CD8-positive, alpha-beta memory T cell (primary cell): ENCODE measurements around the gene GFOD2. TPM values are rescaled to one million over a fixed set of nuclear protein-coding genes. Genes with fewer than 3 reads are reported as not detected.

ENCODE experiments used
- CTCF ChIA-PET: fragments of 350-600 bp; sonication (Branson Sonifier 250); formaldehyde crosslinking; loops from one replicate; lab custom pipeline; 2021; ENCODE audit warnings: antibody characterized with exemption; lab: Charles Lee
- POLR2A ChIA-PET: fragments of 350-600 bp; sonication (Branson Sonifier 250); formaldehyde crosslinking; loops from one replicate; lab custom pipeline; 2021; ENCODE audit warnings: antibody characterized with exemption; lab: Charles Lee
- DNase-seq, 5 donors: peaks; one replicate each; pipeline versions ENCODE4 v3.0.0 to v3.0.0-alpha.2; 2020 to 2022; ENCODE audit warnings: mixed read lengths in 1 of 5
- H3K27ac ChIP-seq: one replicate; pipeline ENCODE4 v1.7.0; 2013; ENCODE audit warnings: low read depth, mild to moderate bottlenecking, low read length, moderate library complexity
- H3K27me3 ChIP-seq: 2 replicates; pipeline ENCODE4 v1.7.0; 2013; ENCODE audit warnings: low read length, mild to moderate bottlenecking; ENCODE audit not compliant: insufficient read depth, poor library complexity, severe bottlenecking
- H3K36me3 ChIP-seq: 2 replicates; pipeline ENCODE4 v1.7.0; 2013; ENCODE audit warnings: mild to moderate bottlenecking, low read length, moderate library complexity; ENCODE audit not compliant: insufficient read depth
- H3K4me1 ChIP-seq: 2 replicates; pipeline ENCODE4 v1.7.0; 2013; ENCODE audit warnings: mild to moderate bottlenecking, low read length, moderate library complexity; ENCODE audit not compliant: insufficient read depth
- H3K4me3 ChIP-seq: 2 replicates; pipeline ENCODE4 v1.7.0; 2013; ENCODE audit warnings: mild to moderate bottlenecking, low read length
- H3K9me3 ChIP-seq: 2 replicates; pipeline ENCODE4 v1.7.0; 2013; ENCODE audit warnings: mild to moderate bottlenecking, low read length
- H3K27ac Mint-ChIP-seq, 8 donors: one replicate each; pipeline ENCODE4 v1.8.0; 2020 to 2021; ENCODE audit warnings: mixed read lengths in 8 of 8, mild to moderate bottlenecking in 6 of 8, inconsistent platforms in 3 of 8, moderate library complexity in 3 of 8
- H3K27me3 Mint-ChIP-seq, 2 donors: one replicate each; pipeline ENCODE4 v1.8.0; 2020 to 2021; ENCODE audit warnings: mixed read lengths in 2 of 2, mild to moderate bottlenecking in 1 of 2, moderate library complexity in 1 of 2
- H3K36me3 Mint-ChIP-seq, 3 donors: one replicate each; pipeline ENCODE4 v1.8.0; 2020 to 2021; ENCODE audit warnings: mixed read lengths in 3 of 3, inconsistent platforms in 1 of 3, mild to moderate bottlenecking in 1 of 3
- H3K4me1 Mint-ChIP-seq, 3 donors: one replicate each; pipeline ENCODE4 v1.8.0; 2020 to 2021; ENCODE audit warnings: mixed read lengths in 3 of 3, inconsistent platforms in 1 of 3, mild to moderate bottlenecking in 1 of 3
- H3K4me3 Mint-ChIP-seq, 7 donors: one replicate each; pipeline ENCODE4 v1.8.0; 2020 to 2021; ENCODE audit warnings: mixed read lengths in 7 of 7, mild to moderate bottlenecking in 6 of 7, moderate library complexity in 4 of 7, inconsistent platforms in 2 of 7
- H3K9me3 Mint-ChIP-seq, 5 donors: one replicate each; pipeline ENCODE4 v1.8.0; 2020 to 2022; ENCODE audit warnings: mixed read lengths in 5 of 5, mild to moderate bottlenecking in 3 of 5, moderate library complexity in 2 of 5, inconsistent platforms in 1 of 5
- polyA plus RNA-seq: library from polyadenylated mRNA; unstranded; fragments of 300-500 nt; fragmentation: Illumina TruSeq; gene quantifications from one replicate; pipeline ENCODE4 v1.2.3, GENCODE V29; 2021
- total RNA-seq, 2 experiments: library from RNA; stranded (reverse); gene quantifications; one replicate each; pipeline ENCODE4 v1.2.3, GENCODE V29; 2021

The GFOD2 gene
- total and polyA plus RNA-seq, 3 experiments from 2014 or later = 11.2 to 23.7 (median 21.3) TPM

- H3K36me3 ChIP-seq = peaks cover 3% of the 10 kb centered on the region
- no peaks in the 10 kb centered on the region for H3K27me3 Mint-ChIP-seq
- H3K4me1 ChIP-seq = no peaks in the 10 kb centered on the region
- H3K27ac ChIP-seq = no peak overlapping the region
- H3K9me3 Mint-ChIP-seq = no peaks in the 10 kb centered on the region
- H3K4me3 ChIP-seq = no peak overlapping the region
- no peaks in the 10 kb centered on the region for H3K9me3 ChIP-seq
- ChIA-PET POLR2A (no interaction called here), CTCF (no interaction called here)
- H3K4me3 Mint-ChIP-seq = no peak overlapping the region
- no peak for DNase-seq
- peak overlapping the region in 2 of 8 donors; percentile 1 to 83 for H3K27ac Mint-ChIP-seq
- peaks cover 0 to 4% (median 2%) of the 10 kb centered on the region in 3 donors for H3K4me1 Mint-ChIP-seq
- no peaks in the 10 kb centered on the region for H3K27me3 ChIP-seq
- peaks cover 0 to 31% (median 8%) of the 10 kb centered on the region in 3 donors for H3K36me3 Mint-ChIP-seq
Observed at GRCh38 chr16:67748834-67749233, 29.7 kb upstream of the GFOD2 start.

DNA sequence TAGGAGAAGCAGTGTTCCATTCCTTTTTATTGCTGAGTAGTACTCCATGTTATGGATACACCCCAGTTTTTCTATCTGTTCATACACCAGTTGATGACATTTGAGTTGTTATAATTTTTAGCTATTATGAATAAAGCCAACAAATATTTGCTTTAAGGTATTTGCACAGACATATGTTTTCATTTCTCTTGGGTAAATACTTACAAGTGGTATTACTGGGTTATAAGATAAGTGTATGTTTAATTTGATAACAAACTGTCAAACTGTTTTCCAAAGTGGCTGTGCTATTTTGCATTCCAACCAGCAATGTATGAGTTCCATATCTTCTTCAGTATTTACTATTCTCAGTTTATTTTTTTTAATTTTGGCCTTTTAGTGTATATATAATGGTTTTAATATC, 27.7 kb upstream of the GFOD2 start:
- Histone ChIP-seq H3K27ac (no peak overlapping the region), H3K4me3 (no peak overlapping the region), H3K9me3 (no peaks in the 10 kb centered on the region), H3K4me1 (no peaks in the 10 kb centered on the region), H3K36me3 (peaks cover 16% of the 10 kb centered on the region), H3K27me3 (no peaks in the 10 kb centered on the region)
- Mint-ChIP-seq H3K27me3 (no peaks in the 10 kb centered on the region), H3K9me3 (no peaks in the 10 kb centered on the region), H3K36me3 (peaks cover 0 to 40% (median 10%) of the 10 kb centered on the region in 3 donors), H3K4me1 (peaks cover 0 to 4% (median 0%) of the 10 kb centered on the region in 3 donors), H3K27ac (no peak overlapping the region), H3K4me3 (no peak overlapping the region)
- no peak for DNase-seq
- ChIA-PET CTCF (no interaction called here), POLR2A (no interaction called here)

DNA sequence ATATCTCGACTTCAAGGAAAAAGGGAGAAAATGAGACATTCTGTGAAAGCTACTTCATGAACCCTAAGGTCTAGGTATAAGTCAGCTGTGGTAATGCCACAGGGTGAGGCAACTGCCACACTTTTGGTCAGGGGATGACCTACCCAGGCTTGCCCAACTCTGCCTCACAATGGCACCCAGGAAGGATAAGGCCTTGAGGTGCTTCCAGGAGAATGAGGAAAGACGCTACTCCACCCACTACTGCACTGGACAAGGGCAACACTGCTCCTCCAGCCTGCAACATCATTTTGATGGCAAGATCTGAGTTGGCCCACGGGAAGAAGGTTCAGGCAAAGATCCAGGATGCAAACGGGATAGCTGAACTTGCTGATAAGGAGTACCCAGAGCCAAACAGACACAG, 22.0 kb upstream of the GFOD2 start:
- Histone ChIP-seq H3K9me3 (no peaks in the 10 kb centered on the region), H3K4me3 (no peak overlapping the region), H3K27me3 (no peaks in the 10 kb centered on the region), H3K4me1 (no peaks in the 10 kb centered on the region), H3K27ac (no peak overlapping the region), H3K36me3 (peaks cover 16% of the 10 kb centered on the region)
- POLR2A ChIA-PET = interaction anchor here (0.5 kb wide), 1 partner anchor 61 kb away, joined by 4 read pairs; no protein-coding TSS in a partner anchor
- no peak for DNase-seq
- no peak overlapping the region for H3K4me3 Mint-ChIP-seq
- peaks cover 0 to 63% (median 17%) of the 10 kb centered on the region in 3 donors for H3K36me3 Mint-ChIP-seq
- CTCF ChIA-PET = no interaction called here
- no peaks in the 10 kb centered on the region for H3K9me3 Mint-ChIP-seq
- H3K27ac Mint-ChIP-seq = peak overlapping the region in 2 of 8 donors; percentile 17 to 42
- no peaks in the 10 kb centered on the region for H3K27me3 Mint-ChIP-seq
- peaks cover 0 to 2% (median 0%) of the 10 kb centered on the region in 3 donors for H3K4me1 Mint-ChIP-seq

DNA sequence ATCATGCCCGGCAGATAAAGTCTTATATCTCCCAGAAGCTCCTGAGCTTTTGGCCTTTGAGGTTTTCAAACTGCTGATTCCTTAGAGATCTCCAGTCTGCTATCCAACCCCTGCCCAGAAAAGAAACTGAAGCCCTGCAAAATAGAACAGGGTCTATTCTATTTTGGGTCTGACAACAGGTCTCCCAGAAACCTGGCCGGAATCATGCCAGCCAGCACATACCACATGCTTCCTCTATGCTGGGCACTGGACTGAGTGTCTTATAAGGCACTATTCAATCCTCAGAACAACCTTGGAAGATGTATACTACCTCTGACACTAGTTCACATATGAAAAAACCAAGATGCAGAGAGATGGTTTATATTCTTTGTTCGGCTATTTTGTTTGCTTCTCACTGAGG, 21.3 kb upstream of the GFOD2 start:
- H3K4me3 Mint-ChIP-seq = no peak overlapping the region
- Histone ChIP-seq H3K9me3 (no peaks in the 10 kb centered on the region), H3K4me1 (no peaks in the 10 kb centered on the region), H3K27ac (no peak overlapping the region), H3K36me3 (peaks cover 16% of the 10 kb centered on the region), H3K4me3 (no peak overlapping the region), H3K27me3 (no peaks in the 10 kb centered on the region)
- peaks cover 0 to 2% (median 0%) of the 10 kb centered on the region in 3 donors for H3K4me1 Mint-ChIP-seq
- H3K9me3 Mint-ChIP-seq = no peaks in the 10 kb centered on the region
- POLR2A ChIA-PET = no interaction called here
- DNase-seq = no peak
- no peaks in the 10 kb centered on the region for H3K27me3 Mint-ChIP-seq
- peaks cover 0 to 65% (median 17%) of the 10 kb centered on the region in 3 donors for H3K36me3 Mint-ChIP-seq
- CTCF ChIA-PET = no interaction called here
- H3K27ac Mint-ChIP-seq = no peak overlapping the region

DNA sequence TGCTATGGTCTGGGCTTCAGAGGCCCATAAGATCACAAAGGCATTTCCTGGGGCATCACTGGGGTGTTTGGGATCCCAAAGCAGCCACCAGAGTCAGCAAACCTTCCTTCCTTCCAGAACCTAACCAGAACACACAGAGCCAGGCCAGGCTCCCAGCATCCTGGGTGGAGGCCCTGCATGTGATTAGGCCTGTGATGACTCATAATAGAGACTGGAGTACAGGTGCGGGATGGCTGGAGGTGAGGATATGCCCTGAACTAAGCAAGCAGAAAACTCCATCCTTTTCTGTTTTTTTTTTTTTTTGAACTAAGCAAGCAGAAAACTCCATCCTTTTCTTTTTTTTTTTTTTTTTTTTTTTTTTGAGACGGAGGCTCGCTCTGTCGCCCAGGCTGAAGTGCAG, 17.7 kb upstream of the GFOD2 start:
- CTCF ChIA-PET = interaction anchor here (0.7 kb wide), 1 partner anchor 216 kb away, joined by 5 read pairs; no protein-coding TSS in a partner anchor
- no peaks in the 10 kb centered on the region for H3K4me1 ChIP-seq
- H3K36me3 Mint-ChIP-seq = peaks cover 0 to 55% (median 8%) of the 10 kb centered on the region in 3 donors
- H3K27ac Mint-ChIP-seq = peak overlapping the region in 1 of 8 donors; percentile 33
- no peaks in the 10 kb centered on the region for H3K9me3 ChIP-seq
- no peaks in the 10 kb centered on the region for H3K36me3 ChIP-seq
- no peaks in the 10 kb centered on the region for H3K9me3 Mint-ChIP-seq
- H3K27me3 ChIP-seq = no peaks in the 10 kb centered on the region
- H3K4me3 Mint-ChIP-seq = no peak overlapping the region
- H3K4me3 ChIP-seq = no peak overlapping the region
- POLR2A ChIA-PET = no interaction called here
- DNase-seq = no peak
- H3K27me3 Mint-ChIP-seq = no peaks in the 10 kb centered on the region
- peaks cover 0 to 2% (median 0%) of the 10 kb centered on the region in 3 donors for H3K4me1 Mint-ChIP-seq
- no peak overlapping the region for H3K27ac ChIP-seq

DNA sequence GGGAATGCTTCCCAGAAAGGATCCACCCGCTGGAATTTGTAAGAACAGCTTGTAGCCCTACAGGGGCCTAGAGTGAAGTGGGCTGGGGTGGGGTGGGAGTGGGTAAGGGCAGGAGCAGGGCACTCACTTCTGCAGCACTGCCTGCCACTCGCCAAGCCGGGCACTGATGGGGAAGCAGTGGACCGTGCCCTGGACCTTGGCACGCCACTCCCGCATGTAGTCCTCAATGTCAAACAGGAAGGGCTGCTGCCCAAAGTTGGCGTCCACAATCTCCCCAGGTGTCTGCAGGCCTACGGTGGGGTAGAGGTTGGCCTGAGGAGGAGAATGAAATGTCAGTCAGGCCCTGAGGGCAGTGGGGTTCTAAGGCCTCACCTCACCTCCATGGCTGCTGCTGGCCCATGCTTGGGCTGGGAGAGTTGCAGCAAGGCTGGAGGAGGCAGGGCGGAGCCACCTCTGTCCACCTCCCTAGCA, 15.7 kb upstream of the GFOD2 start:
- Mint-ChIP-seq H3K9me3 (no peaks in the 10 kb centered on the region), H3K4me3 (no peak overlapping the region), H3K36me3 (peaks cover 0 to 58% (median 4%) of the 10 kb centered on the region in 3 donors), H3K27ac (no peak overlapping the region), H3K27me3 (no peaks in the 10 kb centered on the region), H3K4me1 (peaks cover 0 to 2% (median 0%) of the 10 kb centered on the region in 3 donors)
- POLR2A ChIA-PET = no interaction called here
- Histone ChIP-seq H3K9me3 (no peaks in the 10 kb centered on the region), H3K27ac (no peak overlapping the region), H3K36me3 (peaks cover 12% of the 10 kb centered on the region), H3K27me3 (no peaks in the 10 kb centered on the region), H3K4me3 (no peak overlapping the region), H3K4me1 (no peaks in the 10 kb centered on the region)
- DNase-seq = no peak
- CTCF ChIA-PET = no interaction called here

GRCh38 chr16:67733734-67734470, 14.8 kb upstream of the GFOD2 start:
- no peak overlapping the region for H3K27ac ChIP-seq
- CTCF ChIA-PET = no interaction called here
- no peaks in the 10 kb centered on the region for H3K27me3 ChIP-seq

DNA sequence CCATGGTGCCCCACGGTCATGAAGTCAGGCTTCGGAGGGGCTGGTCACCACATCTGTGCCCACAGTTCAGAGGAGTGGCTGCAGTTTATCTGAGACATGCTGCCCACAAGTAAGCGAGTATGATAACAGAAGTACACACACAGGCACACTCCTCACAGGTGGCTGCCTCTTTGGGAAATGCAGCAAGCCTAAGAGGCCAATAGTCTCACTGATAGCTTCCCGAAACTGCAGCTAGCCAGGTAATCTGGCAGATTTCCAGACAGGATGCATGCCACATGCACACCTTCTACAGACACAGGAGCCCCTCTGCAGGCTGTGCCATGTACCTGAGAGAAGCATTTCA, 12.6 kb upstream of the GFOD2 start:
- Histone ChIP-seq H3K36me3 (peaks cover 24% of the 10 kb centered on the region), H3K27me3 (no peaks in the 10 kb centered on the region), H3K4me1 (no peaks in the 10 kb centered on the region), H3K4me3 (no peak overlapping the region), H3K27ac (no peak overlapping the region), H3K9me3 (no peaks in the 10 kb centered on the region)
- H3K27me3 Mint-ChIP-seq = no peaks in the 10 kb centered on the region
- no peaks in the 10 kb centered on the region for H3K9me3 Mint-ChIP-seq
- peaks cover 0 to 2% (median 0%) of the 10 kb centered on the region in 3 donors for H3K4me1 Mint-ChIP-seq
- CTCF ChIA-PET = no interaction called here
- DNase-seq = no peak
- H3K27ac Mint-ChIP-seq = no peak overlapping the region
- POLR2A ChIA-PET = no interaction called here
- no peak overlapping the region for H3K4me3 Mint-ChIP-seq
- peaks cover 5 to 74% (median 5%) of the 10 kb centered on the region in 3 donors for H3K36me3 Mint-ChIP-seq

More at GRCh38 chr16:67733734-67734470, 14.8 kb upstream of the GFOD2 start:
- H3K4me3 ChIP-seq = no peak overlapping the region
- POLR2A ChIA-PET = no interaction called here
- Mint-ChIP-seq H3K9me3 (no peaks in the 10 kb centered on the region), H3K4me1 (peaks cover 0 to 2% (median 0%) of the 10 kb centered on the region in 3 donors), H3K27ac (peak overlapping the region in 4 of 8 donors; percentile 11 to 74 (median 37)), H3K4me3 (no peak overlapping the region), H3K27me3 (no peaks in the 10 kb centered on the region), H3K36me3 (peaks cover 4 to 61% (median 5%) of the 10 kb centered on the region in 3 donors)
- H3K9me3 ChIP-seq = no peaks in the 10 kb centered on the region
- H3K4me1 ChIP-seq = no peaks in the 10 kb centered on the region
- no peak for DNase-seq
- peaks cover 20% of the 10 kb centered on the region for H3K36me3 ChIP-seq
